GM10266 (cell line): ENCODE data around the gene TMEM9B.

Experiments
- DNase-seq: peaks from one replicate; pipeline ENCODE4 v3.0.0; 2012; ENCODE audit errors: extremely low spot score
- TF ChIP-seq, protein P1 (sequence below): IDR thresholded peaks from 2 replicates; pipeline ENCODE4 v1.5.1; 2012; ENCODE audit warnings: mild to moderate bottlenecking, low read depth; ENCODE audit not compliant: control insufficient read depth, insufficient read depth; ENCODE audit errors: missing control alignments

Gene TMEM9B

DNA sequence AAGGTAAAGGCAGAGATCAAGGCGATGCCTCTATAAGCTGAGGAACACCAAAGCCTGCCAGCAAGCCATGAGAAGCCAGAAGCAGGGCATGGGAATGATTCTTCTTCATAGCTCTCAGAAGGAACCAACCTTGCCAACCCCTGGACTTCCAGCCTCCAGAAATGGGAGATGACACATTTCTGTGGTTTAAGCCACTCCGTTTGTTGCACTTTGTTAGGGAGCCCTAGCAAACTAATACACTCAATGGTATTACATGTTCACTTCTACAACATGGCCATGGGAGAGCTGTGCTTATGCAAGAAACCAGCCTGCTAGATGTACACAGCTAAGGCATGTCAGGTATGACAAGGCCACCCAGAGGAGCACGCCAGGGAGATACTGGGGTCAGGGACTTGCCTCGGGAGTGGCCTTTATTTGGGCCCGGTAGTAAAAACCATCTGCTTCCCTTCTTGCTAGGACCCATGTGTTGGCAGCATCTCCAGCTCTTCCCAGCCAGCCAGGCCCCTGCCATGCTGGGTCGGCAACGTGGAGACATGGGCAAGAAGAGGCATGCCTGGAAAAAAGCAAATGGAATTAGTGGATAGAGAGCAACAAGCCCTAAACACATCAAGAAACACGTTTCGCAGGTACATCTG lies 35.1 kb downstream of the TMEM9B start:
- DNase-seq, result no peak
- TF ChIP-seq, protein P1, sequence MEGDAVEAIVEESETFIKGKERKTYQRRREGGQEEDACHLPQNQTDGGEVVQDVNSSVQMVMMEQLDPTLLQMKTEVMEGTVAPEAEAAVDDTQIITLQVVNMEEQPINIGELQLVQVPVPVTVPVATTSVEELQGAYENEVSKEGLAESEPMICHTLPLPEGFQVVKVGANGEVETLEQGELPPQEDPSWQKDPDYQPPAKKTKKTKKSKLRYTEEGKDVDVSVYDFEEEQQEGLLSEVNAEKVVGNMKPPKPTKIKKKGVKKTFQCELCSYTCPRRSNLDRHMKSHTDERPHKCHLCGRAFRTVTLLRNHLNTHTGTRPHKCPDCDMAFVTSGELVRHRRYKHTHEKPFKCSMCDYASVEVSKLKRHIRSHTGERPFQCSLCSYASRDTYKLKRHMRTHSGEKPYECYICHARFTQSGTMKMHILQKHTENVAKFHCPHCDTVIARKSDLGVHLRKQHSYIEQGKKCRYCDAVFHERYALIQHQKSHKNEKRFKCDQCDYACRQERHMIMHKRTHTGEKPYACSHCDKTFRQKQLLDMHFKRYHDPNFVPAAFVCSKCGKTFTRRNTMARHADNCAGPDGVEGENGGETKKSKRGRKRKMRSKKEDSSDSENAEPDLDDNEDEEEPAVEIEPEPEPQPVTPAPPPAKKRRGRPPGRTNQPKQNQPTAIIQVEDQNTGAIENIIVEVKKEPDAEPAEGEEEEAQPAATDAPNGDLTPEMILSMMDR, result no peak

DNA sequence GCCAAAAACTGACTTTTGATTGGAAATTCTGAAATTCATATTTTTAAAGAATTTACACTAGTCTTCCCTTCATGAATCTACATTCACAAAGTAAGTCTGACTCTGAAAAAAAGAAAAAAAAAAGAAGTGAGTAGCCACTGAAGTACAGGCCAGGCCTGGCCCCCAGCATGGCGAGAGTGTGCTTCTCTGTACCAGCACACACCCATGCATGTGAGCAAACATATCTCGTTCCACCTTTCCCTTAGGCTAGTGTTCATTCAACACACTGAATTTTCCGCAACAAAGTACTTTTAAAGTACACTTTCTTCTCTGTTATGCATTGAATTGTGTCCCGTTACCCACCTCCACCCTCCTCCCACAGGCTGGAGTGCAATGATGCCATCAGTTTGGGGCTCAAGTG lies 36.0 kb downstream of the TMEM9B start:
- TF ChIP-seq, protein P1, result no peak

DNA sequence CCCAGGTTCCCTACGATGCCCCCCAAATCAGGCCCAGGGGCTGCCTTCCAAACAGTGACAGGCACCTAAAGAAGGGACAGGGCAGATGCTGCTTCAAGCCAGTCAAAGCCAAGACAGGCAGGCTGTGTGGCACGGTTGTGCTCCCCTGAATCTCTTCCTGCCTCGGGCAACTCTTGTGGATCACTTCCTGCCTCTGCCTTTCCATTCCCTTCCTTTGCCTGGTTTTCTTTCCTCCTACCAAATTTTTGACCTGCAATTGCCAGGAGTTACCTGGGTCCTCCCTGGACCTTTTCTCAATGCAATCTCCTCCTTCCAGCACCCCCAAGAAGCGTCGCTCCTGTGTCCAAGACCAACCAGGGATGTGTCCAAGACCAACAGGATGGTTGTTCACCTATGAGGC lies 37.0 kb downstream of the TMEM9B start:
- DNase-seq, result no peak
- TF ChIP-seq, protein P1, result no peak

More for the DNA sequence above, 36.0 kb downstream of the TMEM9B start:
- DNase-seq, result no peak

DNA sequence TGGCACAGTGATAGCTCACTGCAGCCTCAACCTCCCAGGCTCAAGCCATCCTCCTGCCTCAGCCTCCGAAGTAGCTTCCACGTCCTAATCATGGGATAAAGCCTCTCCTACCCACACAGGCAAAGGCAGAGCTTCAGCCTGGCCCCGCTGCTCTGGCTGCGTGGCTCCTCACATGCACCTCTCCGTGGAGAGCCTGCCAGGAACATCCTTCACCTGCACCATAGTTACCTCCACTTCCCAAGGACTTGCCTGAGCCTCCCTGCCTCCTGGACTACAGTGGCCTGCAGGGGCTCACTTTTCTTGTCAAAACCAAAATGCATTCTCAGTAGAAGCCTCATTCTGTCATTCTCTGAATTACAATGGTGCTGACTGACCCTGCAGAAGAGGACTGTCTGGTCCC lies 38.0 kb downstream of the TMEM9B start:
- TF ChIP-seq, protein P1, result no peak
- no peak for DNase-seq

DNA sequence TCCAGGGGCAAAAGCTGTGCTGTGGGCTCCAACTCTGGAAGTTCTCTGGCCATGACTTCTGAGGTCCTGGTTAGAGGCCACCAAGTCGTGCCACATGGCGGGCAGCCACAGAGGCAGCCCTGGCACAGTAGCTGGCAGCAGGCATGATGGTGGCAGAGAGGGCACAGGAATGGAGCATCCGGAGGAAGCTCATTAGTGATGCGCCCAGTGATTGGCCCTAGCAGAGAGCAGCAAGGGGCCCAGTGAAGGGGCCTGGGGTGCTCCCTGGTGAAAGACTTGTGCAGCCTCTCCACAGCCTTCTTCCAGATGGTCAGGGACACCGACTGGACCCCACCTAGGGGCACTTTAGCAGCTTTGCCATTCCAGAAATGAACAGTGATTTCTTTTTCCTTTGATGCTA lies 38.5 kb downstream of the TMEM9B start:
- no peak for DNase-seq
- TF ChIP-seq, protein P1, result no peak

DNA sequence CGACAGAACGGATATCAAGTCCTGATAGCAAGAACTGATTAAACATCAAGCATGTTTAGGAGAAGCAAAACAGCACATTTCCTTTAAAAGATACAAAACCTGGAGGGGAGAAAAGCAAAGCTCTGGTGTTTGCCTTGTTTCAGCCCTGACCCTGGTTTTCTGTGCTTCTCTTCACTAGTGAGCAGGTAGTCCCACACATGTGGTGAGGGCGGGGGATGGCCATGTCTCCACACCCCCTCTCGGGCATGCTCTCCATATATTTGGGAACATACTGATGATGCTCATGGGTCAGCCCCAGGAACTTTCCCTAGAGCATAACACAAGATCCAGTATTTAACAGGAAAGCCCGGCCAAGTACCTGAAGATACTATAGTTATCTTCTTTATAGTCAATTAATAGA lies 41.6 kb downstream of the TMEM9B start:
- no peak for DNase-seq
- TF ChIP-seq, protein P1, result no peak

DNA sequence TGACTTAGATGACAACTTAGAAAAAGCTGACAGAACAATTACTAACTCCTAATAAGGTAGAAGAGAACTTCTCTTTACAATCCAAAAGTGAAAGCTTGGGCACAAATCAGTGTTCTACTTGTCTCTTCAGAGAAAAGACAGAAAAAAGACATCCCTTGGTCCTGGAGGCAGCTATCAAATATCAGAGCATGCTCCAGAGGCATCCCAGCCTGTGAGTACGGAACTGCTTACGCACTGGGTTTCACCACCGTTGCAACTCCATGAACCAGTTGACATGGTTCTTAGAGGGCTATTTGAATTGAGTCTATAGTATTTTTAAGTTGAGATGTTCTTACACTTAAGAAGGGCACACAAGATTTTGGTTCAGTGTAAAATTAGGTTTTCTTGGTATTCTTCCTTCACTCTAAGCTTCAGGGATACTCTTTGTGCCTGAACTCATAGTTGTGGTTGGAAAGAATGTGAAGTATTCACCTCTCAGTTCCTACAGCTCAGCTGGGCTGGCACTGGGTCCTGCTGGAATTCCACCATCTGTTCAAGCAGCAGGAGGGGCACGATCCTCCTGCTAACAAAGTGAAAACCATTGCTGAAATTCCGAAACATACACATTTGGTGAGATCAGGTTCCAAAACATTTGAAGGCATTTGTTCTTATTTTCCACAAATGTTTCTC lies 47.0 kb downstream of the TMEM9B start:
- TF ChIP-seq, protein P1, result no peak
- no peak for DNase-seq
